ENCODE results near the gene NRXN2.
A peak's percentile ranks its signal among the peaks of the same experiment; 100 is the strongest.
"Not testable (repeated sequence)": the region's sequence is repeated elsewhere in the genome, so short reads cannot be mapped to it uniquely, and the experiment has no call there.

NRXN2 gene

DNA sequence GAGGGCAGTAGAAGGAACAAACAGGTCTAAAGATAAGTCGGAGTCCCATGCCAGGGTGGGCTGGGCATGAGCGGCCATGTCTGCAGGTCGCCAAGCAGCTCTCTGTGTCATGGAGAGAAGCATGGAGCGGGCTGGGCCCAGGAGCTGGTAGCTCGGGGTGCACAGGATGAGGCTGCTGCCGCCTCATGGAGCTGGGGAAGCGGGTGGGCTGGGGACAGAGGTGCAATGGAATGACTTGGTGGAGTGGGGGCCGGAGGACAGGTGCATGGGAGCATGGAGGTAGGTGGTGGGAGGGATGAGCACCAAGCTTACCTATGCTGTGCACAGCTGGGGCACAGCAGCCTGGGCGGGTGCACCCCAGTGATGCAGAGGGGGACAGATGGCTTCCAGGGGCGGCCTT is 3.6 kb downstream of the NRXN2 start:
- DNase-seq = no peak

DNA sequence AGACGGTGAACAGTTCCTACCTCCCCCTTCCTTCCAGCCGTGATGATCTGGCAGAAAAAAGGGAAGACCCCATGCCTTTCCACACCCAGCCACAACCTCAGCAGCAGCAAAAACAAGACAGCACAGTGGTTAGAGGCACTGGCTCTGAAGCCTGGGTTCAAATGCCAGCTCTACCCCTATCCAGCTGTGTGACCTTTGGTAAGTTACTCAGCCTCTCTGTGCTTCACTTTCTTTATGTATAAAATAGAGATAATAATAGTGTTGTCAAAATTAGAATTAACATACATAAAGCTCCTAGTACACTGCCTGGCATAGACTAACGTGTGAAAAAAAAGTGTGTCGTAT is 4.2 kb downstream of the NRXN2 start:
- DNase-seq = no peak

DNA sequence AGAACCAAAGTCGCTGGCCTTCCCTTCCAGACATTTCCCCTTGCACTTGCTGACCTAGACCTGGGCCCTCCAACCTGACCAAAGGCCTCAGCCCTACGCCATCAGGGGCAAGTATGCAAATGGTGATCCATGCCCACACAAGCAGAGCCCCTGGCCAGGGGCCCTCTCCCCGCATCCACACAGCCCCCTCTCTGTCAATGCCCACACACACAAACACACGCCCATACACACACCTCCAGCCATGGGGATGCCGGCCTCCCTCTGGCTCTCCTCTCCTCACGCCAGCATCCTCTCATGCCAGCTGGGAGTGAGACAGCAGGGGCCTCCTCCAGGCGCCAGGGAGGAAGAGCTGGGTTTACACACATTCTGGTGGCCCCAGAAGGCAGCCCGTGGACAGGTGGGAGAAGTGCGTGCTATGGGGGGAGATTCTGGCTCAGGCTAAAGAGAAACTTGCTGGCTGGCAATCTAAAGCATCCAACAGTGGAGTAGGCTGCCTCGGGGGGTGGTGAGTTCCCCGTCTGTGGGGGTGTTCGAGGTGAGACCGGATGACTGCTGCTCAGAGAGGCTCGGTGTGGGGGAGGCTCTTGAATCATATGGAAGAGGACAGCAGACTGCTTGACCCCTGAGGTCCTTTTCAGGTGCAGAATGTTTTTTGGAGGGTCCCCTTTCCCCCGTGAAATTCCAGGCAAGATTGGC is 4.8 kb downstream of the NRXN2 start:
- DNase-seq = no peak

DNA sequence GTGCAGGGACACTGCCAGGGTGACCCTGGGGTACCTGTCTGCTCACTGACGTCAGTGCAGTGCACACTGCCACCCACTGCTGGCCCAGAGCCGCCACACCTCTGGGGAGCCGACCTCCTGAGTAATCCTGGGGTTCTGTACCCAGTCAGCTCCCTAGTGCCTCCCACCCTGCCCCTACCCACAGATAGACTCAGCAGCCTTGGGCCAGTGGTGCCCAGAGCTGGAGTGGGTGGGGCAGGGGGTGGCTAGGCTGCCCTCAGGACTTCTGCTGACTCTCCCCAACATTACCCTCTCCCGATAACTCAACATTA is 5.8 kb downstream of the NRXN2 start:
- DNase-seq = no peak

DNA sequence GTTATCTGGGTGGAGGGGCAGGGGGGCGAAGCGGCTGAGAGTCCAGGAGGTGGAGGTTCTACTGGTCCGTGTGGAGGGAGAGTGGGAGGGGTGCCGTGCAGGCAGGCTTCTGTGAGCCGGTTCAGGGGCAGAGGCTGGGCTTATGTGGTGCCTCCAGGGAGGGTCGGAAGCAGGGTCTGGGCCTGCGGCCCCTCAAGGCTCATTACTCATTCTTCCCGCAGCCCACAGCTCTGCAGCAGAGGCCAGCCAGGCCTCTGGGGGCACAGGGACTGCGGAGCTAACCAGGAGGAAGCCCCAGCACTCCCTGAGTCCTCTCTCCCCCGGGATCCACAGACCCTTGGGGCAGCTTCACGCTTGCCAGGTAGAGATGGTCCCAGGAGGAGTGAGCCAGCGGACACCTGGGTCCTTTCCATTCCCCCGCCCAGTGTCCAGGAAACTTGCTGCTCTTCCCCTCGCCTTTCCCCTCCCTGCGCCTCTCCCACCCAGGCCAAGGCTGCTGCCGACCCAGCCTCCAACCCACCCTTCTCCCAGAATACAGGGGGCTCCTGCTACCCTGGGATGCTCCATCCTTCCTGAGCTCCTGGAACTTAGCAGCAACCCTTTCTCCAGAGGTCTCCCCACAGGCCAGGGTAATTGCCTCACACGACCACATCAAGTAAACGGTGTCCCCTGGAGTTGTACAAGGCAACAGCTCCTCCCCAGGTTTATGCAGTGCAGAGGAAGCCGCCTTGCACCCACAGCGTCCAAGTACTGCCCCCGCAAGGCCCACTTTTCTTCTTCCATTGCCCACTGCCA is 6.3 kb downstream of the NRXN2 start:
- no peak for DNase-seq

DNA sequence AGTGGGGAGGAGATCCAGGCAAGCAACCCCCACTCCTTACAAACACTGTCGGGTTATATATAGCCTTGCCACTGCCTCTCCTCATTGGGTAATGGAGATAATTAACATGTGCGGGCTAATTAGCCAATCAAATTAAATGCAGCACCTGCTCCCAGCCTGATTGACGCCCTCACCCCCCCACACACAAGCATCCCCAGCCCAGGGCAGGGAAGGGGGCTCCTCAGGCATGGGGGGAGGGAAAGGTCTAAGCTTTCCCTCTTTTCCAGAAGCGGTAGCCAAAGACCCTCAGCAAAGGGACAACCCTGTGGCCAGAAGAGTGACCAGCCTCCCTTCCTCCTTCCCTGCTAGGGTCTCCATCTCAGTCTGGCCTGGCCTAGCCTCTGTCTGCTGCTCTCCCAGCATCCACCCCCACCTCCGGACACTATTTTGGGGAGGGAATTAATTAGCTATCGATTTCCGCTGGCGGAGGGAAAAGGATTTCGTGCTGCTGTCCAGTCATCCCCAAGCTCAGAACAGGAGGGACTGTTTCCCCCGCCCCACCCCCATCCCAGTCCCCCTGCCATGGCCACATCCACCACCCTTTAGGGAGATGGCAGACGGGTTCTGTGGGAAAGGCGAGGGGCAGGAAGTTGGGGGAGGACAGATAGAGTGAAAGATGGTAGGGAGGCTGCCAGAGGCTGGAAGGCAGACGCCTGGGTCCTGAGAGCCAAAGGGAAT is 7.1 kb downstream of the NRXN2 start:
- no peak for DNase-seq

DNA sequence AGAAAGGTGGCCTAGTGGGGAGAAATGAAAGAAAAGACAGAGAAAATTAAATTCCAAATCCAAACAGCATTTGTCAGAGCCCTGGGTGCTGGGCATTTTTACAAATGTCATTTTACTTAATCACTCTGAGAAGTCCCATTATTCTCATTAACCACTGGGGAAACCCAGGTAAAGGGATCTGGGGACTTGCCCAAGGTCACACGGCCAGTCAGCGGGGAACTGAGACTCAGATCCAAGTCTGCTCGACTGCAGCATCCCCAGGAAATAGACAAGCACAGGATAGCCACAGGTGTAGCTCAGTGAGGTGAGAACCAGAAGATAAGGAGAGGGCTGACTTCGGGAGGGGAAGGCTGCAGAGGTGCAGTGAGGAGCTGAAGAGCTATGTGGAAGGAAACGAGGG is 7.9 kb downstream of the NRXN2 start:
- DNase-seq = no peak

DNA sequence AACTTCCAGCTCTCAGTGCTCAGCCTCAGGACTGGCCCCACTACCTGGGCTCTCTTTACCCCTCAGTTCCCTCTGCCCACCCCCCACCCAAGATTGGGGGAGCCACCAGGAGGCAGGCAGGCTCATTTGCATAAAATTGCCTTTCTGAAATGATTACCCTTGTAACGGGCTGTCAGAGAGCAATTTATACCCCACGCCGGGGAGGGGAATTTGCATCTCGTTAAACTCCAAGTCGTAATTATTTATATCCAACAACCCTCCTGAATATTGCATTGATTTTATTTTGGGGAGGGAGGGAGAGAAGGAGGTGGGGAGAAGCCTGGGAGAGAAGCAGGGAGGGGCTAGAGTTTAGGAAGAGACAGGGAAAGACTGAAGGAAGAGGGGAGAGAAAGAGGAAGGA is 8.3 kb downstream of the NRXN2 start:
- DNase-seq = no peak

DNA sequence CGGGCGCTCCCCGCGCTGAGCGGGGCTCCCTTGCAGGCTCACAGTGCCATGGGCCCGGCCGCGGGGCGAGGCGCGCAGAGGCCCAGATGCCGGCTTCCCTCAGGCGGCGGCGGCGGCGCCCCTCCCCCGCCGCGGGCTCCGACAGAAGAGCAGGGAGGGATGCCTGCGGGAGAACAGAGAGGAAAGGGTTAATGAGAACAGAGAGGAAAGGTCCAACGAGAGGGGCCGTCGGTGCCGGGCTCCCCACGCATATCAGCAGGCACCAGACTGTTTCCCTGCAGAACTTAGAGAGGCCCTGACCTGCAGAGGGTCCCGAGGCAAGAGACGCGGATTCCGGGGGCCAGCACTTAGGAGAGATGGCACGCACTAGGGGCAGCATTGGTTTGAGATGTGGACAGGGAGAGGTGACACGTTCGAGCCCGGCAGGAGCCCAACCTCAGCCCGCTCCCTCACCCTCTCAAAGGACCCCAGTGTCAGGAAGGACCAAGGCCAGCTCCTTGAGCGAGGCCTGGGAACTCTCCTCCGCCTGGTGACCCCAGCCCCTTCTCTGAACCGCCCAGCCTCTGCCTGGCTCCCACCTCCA is 9.1 kb downstream of the NRXN2 start:
- DNase-seq = no peak

DNA sequence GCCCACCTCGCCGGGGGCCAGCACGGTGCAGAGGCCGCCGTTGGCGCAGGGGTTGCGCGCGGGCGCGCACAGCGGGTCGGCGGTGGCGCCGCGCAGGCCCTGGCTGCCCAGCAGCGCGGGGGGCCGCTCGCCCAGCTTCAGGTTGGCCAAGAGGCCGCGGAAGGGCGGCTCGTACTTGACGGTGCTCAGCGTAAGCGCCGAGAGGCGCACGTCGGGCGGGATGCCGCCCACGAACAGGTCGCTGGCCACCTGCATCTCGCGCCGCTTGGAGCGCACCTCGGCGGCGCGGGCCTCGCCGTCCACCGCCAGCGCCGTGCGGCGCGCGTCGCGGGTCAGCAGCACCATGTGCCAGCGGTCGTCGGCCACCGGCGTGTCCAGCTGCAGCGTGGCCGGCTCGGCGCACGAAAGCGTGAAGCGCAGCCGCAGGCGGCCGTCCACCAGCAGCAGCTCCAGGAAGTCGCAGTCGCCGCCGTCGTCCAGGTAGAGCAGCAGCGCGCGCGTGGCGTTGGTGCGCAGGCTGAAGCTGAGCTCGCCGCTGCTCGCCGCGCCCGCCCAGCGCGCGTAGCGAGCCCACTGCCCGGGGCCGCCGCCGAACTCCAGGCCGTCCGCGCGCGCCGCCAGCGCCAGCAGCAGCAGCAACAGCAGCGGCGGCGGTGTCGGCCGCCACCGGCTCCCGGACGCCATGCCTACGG is 9.8 kb downstream of the NRXN2 start:
- peak; percentile 41 for DNase-seq

DNA sequence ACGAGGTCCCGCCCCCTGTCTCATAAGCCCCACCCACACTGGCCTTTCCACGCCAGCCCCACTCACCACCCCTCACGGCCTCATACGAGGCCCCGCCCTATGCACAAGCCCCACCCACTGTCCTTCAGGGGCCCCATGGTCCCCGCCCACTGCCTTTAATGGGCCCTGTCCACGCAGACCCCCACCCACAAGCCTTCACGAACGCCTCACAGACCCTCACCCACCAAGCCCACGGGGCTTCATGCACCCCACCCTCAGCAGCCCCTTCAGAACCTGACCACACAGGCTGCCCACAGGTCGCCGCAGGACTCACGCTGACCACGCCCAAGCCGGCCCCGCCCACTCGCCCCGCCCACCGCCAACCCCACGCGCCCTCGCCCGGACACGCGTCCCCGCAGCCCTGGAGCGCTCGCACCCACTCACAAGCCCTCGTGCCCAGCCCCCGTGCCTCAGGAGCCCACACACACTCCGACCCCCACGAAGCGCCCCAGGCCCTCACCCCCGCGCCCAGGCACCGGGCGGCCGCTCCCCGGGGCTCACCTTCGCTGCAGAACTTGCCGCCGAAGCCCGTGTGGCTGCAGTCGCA is 10.5 kb downstream of the NRXN2 start:
- no peak for DNase-seq

DNA sequence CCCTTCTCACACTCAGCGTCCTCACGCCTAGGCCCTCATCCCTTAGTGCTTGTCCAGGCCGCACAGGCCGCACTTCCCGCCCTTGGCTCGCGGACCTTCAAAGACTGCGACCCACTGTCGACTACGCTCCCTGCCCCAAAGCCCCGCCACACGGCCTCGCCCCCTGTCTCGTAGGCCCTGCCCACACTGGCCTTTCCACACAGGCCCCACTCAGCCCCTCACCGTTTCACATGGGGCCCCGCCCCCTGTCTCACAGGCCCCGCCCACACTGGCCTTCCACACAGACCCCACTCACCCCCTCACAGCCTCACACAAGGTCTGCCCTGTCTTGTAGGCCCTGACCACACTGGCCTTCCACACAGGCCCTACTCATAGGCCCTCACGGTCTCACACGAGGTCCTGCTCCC is 11.0 kb downstream of the NRXN2 start:
- no peak for DNase-seq

DNA sequence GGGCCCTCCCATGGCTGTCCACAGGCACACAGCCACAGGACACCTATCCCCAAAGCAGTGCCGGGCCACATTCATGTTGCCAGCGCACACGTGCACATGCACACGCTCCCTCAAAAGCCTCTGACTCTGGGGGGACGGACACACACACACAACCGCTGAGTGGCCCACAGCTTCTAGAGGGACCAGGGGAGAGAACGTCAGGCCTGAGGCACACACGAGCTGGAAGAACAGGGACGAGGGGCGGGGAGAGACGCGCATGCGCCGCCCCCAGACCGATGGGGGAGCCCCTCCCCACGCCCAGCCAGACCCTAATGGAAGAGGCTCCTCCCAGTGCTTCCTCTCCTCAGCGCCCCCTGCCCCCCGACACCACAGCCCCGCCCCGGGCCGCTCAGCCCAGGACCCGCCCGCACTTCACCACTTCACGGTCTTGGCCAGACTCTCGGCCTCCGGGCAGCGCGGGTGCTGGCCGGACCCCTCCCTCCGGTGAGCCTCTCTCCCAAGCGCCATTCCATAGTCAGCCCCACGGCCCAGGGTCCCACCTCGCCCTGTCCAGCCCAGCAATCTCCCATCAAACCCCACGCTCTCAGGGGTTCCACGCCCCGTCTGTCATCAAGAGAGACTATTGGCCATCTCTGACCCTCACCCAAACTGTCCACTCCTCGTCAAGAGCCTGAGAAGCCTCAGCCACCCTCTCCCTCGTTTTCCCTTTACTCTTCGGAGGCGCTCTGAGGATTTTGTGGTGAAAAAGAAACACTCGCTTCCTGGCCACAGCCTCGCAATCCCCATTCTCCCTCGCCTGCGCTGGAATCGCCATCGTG is 11.7 kb downstream of the NRXN2 start:
- no peak for DNase-seq

DNA sequence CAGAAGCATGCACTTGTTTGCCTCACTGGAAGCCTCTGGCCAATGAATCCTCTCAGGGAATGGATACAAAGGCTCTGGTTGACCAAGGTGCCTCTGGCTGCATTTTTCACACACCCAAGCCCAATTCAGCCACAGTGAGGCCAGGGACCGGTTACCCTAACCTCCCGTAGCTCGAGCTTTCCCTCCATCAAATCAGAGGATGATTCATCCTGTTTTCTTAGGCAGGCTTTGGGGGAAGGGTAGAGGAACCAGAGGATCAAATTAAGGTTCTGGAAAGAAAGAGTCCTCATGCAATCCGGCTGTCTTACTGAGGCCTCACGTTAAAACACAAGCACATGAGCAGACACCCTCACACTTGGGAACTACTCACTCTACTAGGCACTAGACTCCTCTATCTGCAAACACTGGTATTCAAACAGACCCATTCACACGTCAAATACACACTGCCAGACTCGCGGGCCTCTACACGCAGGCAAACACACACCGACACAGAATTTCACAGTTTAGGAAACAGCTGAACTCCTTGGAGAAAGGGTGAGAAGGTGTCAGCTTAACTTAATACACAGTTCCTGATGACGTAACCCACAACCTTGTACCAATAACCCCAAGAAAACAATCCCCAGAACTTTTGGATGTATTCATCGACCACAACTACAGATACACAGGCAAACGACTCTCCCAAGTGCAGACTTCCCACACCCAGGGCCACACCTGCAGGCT is 12.4 kb downstream of the NRXN2 start:
- DNase-seq = peak; percentile 62

DNA sequence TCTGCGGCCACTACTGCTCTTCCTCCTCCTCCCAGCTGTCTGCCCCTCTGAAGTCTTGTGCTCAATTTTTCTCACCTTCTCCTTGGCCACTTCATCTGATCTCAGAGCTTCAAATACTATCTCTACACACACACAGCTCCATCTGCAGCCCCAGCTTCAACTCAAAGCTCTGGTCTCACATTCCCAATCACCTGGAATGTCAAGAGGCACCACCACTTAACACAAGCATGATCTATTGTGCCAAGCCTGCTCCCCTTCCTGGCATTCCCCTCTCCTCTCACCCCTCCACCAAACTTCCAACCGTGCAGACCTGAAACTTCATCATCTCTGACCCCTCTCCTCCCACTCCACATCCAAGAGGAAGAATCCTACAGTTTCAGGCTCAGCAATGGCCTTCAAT is 17.5 kb downstream of the NRXN2 start:
- no peak for DNase-seq

DNA sequence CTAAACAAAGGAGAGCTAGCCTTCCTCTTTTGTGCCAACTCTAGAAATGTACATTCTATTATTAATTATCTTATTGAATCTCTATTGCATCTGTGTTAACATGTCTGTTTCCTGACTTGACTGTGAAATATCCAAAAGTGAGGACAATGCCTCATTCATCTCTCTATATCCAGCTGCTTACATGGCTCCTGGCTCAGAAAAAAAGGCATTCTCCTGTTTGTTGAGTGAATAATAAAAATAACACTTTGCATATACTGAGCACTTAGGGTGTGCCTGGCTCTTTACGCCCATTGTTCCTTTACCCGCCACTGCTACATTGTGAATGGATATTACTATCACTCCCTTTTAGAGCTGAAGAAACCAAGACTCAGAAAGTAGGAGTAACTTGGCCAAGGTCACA is 19.9 kb downstream of the NRXN2 start:
- DNase-seq = no peak

DNA sequence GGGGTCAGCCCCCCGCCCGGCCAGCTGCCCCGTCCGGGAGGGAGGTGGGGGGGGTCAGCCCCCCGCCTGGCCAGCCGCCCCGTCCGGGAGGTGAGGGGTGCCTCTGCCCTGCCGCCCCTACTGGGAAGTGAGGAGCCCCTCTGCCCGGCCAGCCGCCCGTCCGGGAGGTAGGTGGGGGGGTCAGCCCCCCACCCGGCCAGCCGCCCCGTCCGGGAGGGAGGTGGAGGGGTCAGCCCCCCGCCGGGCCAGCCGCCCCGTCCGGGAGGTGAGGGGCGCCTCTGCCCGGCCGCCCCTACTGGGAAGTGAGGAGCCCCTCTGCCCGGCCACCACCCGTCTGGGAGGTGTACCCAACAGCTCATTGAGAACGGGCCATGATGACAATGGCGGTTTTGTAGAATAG is 21.0 kb downstream of the NRXN2 start:
- not testable (repeated sequence) for DNase-seq

DNA sequence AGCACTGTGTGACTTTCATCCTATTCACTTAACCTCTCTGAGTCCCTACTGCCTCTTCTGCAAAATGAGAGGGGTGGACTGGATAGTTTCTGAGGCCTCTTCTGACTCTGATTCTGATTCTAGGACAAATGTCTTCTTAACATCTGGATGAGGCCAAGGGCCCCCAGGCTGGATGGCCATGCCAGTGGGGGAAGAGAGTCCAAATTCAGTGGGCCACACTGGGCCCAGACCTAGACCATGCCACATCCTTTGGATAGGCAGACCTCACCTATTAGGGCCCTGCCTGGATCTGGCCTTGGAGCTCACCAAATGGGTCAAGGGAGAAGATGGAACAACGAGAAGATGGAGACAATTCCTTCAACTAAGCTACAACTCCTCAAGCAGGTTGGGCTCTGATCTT is 24.6 kb downstream of the NRXN2 start:
- DNase-seq = no peak

DNA sequence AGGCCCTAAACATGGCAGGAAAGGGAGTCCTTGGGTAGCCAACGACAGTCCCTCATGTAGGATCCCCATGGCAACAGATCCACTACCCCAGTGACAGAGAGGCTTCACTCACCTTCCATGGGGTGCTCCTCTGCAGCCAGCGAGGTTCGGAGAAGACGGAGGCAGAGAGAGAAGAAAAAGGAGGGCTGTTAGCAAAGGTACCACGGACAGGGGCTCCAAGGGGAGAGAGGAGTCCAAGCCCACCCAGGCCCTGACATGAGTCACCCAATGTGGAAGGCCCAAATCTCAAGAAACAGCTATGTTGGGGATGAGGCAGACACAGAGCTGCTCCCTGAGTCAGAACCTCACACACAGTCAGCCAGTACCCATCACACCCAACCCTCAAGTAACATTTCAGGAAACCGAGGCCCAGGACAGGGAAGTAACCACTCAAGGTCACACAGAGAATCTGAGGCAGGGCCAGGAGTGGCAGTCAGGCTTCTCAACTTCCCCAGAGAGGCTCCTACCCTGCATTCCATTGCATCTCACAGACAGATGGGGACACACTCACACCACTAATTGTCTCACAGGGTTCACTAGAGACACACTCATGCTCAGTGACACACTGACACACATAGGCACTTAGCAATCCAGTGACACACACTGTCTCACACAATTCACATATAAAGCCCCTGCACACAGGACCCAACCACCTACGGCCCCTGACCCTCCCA is 25.2 kb downstream of the NRXN2 start:
- DNase-seq = no peak

DNA sequence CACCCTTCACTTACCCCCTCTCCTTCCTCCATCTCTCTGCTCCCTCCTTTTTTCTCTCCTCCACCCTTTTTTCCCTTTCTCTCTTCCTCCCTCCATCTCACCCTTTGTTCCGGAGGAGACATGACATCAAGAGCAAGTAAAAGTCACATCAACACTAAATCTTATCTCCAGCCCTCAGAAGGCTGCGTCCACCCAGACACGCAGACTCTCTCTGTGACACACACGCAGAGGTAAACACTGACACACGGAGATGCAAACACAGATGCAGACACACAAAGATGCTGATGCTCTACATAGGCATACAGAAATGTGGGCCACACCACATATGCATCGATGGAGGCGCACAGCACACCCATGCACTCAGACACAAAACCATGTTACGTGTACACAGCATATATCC is 27.0 kb downstream of the NRXN2 start:
- no peak for DNase-seq

DNA sequence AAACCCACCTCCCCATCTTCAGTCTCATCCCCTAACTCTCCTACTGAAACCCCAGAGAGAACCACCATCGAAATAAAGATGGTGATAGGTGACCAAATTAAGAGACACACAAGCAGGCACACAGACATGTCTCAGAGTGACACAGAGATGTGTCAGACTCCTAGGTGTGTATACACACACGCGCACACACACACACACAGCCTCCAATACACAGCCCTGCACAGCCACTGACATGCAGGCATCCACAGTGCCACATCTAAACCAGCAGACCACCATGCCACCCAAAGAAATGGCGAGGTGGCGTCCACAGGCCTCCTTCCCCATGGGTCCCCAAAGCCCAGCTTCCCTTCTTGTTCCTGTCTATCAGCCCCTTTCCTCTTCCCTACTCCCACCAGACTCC is 27.4 kb downstream of the NRXN2 start:
- DNase-seq = no peak
